GM19328 (cell line): ENCODE results near the gene PRKN.

Experiments
- ATAC-seq: cut with Tn5 transposase; IDR thresholded peaks from one replicate; pipeline ENCODE4 v1.9.1; 2021; ENCODE audit warnings: mild to moderate bottlenecking, moderate library complexity; ENCODE audit not compliant: unreplicated experiment

Gene PRKN

DNA sequence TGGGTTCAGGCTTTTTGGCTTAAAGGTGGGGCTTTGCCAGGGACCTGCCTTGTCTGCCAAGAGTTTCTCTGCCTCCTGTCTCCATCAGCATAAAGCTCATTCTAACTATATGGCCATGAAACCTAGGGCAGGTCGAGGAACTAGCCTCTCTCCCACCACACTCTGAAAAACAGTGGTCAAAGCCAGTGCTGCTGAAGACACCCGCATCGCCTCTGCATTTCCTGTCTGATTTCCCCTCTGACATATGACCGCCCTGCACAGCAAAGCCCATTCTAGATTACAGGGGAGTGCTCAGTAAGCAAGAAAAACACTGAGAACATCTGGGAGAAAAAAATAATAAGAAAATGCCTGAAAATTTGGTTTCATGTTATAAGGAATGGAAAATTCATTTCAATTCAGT is 573.6 kb downstream of the PRKN start:
- no peak for ATAC-seq

DNA sequence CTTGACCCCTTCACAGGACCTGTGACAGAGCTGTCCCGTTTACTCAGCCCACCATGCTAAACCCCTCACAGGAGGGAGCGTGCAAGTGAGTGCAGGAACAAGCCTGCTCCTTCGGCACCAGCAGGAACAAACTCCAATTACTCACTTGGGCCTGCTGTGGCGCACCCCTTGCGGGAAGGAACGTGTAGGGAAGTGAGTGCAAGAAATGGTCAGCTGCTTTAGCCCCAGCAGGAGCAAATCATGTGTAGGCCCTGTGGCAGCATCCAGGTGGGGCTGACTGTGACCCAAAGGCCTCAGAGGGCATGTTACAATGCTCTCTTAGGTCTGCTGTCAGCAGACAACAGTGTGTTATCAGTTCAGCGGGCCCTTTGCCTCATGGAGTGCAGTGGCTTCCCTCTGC is 574.4 kb downstream of the PRKN start:
- no peak for ATAC-seq

DNA sequence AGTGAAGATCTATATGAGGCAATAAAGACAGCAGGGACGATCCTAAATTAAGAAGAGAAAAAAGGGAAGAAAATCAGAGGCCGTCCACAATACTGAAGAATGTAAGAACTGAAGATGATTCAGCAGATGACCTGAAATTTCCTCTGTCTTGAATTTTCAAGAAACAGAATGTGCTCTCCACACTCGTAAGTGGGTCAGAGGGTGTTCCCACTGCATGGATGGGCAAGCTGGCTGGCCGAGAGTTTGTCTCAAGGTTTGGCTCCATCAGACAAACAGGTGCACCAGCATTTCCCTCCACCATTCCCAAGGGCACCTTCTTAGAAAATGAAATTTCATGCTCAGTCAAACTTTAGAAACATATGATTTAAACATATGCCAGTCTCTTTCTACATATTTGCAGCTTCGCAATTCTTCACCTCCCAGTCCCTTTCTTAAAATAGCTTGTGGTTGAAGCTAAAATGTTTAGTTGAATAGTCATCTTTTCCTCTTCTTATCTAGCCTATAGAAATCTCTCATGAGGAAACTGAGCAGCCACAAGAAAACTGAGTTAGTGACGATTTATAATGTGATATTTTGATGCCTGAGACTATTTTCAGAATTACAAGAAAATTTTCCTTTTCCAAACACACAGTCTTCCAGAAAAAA is 576.4 kb downstream of the PRKN start:
- ATAC-seq: no peak

DNA sequence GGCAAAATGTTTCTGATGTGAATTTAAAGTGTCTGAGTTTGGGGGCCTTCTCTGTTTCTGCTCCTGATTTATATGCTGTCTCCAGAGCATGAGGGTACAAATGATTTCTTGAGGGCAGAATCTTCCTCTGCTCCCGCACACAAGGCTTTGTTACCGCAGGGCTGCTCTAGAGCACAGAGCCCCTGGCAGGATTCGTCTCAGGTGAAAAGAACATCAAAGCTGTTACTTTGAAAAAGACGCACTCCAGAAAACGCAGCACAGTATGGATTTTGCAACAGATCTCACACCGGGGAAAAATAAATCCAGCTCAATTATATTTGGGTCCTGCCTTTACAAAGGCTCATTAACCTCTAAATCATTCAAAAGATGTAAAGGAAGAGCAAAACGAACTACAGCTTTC is 577.3 kb downstream of the PRKN start:
- ATAC-seq: no peak

DNA sequence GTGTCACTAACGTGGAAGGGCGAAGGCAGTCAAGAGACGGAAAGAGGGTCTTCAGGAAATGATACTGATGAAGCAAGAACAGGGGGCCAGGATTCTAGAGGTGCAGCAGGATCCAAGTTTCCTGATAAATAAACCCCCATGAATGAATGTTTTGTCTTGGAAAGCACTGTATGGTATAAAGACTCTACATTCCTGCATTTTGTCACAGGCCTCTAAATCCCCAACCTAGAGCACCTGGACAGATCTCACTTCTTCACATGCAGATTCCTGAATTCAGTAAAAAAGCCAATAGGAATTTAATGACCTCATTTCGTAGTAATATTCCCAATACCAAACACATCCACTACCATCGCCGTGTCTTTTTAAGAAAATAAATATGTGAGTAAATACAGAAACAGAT is 577.8 kb downstream of the PRKN start:
- ATAC-seq: no peak

DNA sequence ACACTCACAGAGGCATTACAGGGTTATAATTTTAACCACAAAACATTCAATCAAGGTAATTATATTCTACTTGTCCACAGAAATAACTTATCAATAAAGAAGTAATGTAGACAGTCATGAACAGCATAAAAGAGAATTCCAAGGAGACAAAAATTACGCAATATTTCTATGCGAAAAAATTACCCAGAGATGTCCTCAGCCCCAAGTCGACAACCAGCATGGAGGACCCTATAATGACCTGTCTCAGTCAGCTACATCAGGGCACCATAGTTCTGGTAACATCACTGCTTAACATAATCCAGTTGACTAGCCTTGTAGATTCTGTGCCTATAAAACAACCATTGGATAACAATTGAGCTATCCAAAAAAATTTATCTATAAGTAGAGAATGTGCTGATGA is 579.8 kb downstream of the PRKN start:
- no peak for ATAC-seq

DNA sequence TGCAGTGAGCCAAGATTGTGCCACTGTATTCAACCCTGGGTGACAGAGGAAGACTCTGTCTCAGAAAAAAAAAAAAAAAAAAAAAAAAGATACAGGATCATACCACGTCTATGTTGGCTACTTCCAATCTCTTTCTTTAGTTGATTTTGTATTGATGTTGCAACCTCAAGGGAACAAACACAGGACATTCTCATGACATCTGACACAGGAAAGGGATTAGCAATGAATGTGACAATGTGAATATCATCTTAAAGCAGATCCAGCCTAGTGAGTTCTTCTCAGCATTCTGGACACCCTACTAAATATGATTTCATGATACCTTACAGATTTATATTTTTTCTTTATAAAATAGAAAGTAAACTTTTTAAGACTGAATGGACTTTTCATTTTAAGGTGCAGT is 580.3 kb downstream of the PRKN start:
- ATAC-seq: no peak

DNA sequence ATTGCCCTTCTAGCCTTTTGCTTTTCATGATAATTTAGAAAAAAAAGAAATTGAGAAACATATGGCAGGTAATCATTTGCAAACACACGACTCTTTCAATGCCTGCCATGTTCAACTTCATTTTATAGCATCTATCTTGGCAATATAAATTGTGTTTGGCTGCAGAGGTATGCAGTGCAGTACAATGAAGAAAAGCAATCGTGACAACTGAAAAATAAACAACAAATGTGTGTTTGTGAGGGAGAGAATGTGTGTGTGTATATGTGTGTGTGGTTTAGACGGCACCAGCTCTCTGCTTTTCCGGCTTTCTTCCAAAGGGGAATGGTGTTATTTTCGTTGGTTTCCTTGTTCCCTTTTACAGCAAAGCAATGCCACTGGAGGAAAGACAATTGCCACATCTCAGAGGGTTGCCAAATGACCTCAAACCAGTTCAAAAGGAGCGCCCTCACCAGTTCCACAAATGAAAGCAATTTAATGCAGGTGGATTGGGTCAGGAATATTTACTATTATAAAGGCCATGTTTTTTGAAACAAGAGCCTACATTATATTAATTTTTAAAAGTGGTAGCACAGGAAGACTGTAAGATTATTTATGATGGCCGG is 587.2 kb downstream of the PRKN start:
- no peak for ATAC-seq

DNA sequence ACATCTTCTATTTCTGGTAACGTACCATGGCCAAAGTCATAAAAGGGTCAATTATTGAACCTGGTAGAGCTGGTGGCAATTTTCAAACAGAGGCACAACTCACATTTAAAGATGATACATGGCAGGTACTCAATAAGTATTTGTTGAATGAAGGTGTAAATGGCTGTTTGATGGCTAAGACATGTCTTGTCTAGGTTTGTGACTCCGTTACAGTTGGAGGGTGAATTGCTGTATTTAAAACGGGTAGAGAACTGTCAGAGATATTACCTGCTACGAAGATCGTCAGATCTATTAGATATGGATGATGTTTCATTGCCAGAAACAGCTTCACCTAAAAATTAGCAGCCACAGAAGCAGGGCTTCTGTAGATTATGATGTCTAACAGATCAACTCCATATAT is 601.9 kb downstream of the PRKN start:
- no peak for ATAC-seq

DNA sequence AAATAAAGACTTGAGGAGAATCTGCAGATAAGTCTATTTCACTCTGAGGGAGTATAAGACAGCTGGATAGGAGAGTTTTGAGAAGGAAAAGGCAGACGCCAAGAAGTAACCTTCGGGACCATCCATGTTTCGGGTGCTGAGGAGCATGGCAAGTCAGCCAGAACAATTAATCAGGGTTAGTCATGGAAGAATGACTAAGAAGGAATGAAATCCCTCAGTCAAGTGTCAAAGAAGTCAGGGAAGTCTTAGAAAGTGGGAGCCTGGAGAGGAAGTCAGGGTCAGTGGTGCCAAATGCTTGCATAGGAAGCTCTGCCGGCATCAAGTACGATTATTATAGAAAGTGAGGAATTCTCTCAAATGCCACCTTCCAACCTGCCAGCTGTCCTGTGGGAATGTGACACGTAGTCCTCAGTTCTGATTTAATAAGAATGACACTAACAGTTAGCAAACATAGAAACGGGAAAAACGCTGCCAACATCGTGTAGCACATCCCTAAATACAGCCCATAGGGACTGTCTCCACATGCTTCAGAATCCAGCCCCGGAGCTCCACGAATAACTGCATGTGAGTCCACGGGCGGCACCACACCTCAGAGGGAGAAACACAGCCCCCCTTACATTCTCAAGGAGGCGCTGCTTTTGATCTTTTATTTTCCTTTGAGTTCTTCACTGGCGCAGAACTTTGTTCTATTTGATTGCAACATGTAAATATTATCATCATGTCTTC is 602.7 kb downstream of the PRKN start:
- ATAC-seq: no peak

DNA sequence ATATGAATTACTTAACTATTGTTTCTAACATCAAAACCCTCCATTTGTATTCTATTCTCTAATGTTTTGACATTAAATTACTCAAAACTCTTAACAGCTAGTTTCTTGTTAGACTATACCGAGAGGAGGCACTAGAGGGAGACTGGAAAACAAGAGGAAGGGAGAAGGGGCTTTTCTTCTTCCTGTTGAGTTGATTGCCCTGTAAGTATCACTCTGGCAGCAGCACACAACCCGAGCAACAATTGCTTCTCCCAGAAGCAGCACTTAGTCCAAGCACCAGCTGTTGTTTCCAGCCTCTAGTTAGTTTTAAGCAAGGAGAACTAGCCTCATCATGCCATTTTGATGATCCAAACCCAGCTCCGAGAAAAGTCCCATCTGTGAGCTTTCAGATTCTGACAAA is 603.8 kb downstream of the PRKN start:
- ATAC-seq: no peak

DNA sequence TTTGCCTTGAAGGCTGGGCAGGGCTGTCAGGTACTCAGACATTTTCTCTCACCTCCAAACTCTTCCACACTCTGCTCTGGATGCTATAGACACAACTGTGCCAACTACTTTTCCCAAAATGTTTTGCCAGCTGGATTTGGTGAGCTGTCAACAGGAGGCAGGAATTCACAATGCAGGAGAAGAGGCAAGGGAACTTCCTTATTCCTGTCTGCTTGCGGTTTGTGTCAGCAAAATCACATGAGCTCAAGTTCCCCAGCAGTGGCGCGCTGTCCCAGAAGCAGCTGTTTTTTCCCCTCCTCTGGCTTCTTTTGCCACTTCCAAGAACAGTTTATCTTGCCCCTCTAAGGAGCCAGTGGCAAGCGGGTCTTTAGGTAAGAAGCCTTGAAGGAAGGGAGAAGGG is 608.2 kb downstream of the PRKN start:
- no peak for ATAC-seq

DNA sequence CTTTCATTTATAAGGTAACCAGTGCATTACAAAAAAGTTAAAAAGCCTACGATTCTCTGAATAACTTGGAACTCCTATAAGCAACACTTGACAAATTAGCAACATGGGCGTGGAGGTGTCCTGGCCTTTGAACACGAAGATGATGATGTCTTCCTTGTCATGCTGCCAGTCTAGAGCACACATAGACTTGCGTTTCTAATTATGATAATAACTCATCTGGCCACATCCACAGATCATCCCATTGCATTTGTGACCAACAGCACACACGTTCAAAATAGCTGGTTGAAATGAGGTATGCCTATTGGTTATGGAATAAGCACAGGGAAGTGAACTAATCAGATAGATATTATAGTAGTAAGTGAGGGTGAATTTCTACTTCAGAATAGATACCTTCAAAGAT is 608.9 kb downstream of the PRKN start:
- ATAC-seq: no peak

DNA sequence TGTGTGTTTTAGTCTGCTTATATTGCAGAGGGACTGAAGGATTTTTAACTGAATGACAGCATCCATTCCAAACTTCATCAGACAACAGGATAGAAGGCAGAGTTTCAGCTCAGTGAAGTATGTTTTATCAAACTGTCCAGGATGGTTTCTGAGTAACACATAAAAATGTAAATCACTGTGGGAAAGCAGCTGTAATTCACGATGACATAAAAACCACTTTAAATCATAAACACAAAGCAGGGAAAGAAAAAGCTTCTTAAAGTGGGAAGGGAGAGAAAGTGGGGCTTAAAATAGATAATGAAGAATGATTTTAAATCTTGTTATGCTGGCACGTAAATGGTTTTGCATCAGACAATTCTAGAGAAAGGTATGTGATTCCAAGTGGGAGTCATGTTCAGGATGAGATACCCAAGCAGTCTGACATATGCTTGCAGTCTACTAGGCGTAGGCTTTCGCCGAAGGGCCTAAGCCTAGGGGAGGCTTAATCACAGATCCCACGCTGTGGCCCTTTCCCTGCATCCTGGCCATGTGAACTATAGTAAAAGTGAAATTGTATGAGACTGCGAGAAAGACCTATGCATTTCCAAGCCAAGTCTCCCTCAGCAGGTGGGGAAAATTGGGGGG is 610.6 kb downstream of the PRKN start:
- ATAC-seq: no peak

DNA sequence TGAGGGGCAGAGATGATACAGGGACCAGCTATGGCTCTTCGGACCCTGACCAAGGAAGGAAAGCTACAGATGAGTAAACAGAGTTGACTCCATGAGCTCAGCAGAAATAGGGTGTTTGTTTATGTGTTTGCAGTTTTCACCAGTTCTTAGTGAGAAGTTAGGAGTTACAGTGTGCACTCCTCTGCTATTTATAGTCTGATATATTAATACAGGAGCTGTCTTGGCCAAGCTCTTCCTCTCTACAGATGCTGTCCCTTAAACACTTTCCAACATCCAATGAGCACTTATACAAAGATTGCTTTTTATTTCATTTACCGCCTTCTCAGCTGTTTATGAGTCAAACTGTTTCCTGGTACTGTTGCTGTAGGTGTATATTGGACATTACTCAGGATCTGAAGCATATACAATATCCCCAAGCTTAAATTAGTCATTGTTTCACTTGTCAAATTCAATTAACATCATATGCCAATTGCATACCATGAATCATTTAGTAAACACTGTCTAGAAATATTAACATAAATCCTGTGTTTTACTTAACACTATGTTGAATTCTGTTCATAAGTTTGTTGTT is 618.0 kb downstream of the PRKN start:
- no peak for ATAC-seq

DNA sequence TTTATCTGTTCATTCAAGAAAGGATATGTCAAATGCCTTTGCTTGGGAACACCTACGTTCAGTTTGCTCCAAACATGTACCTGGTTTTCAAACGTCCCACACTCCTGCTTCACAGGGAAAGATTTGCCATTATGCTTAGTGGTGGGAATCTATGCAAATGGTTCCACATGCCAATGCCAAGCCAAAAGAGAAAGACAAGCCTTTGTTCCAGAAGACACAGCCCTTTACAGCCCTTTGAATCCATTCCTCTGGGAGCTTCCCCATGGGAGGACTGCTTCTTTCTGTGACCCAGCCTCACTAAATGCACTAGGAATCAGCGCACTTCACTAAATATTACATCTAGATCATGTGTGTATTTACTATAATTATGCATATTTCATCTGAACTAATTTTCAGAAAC is 619.5 kb downstream of the PRKN start:
- no peak for ATAC-seq

DNA sequence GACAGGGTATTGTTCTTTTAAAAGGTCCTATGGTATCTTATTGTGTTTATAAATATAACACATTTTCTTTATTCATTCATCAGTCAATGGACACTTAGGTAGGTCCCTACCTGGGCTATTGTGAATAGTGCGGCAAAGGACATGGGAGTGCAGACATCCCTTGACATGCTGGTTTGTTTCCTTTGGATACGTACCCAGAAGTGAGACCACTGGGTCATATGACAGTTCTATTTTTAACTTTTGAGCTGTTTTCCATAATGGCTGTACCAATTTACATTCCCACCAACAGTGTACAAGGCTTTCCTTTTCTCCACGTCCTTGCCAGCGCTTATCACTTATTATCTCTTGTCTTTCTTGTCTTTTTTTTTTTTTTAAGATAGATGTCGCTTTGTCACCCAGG is 627.5 kb downstream of the PRKN start:
- ATAC-seq: no peak

DNA sequence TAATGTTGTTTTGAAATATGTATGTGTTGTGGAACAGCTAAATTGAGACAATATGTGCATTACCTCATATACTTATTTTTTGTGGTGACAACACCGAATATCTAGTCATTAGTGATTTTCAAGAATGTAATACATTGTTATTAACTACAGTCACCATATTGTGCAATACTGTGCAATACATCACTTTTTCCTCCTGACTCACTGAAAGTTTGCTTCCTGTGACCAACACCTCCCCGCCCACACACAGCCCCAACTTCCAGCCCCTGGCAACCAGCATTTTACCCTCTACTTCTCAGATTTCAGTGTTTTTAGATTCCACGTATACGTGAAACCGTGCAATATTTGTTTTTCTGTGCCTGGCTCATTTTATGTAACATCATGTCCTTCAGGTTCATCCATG is 627.9 kb downstream of the PRKN start:
- ATAC-seq: no peak

DNA sequence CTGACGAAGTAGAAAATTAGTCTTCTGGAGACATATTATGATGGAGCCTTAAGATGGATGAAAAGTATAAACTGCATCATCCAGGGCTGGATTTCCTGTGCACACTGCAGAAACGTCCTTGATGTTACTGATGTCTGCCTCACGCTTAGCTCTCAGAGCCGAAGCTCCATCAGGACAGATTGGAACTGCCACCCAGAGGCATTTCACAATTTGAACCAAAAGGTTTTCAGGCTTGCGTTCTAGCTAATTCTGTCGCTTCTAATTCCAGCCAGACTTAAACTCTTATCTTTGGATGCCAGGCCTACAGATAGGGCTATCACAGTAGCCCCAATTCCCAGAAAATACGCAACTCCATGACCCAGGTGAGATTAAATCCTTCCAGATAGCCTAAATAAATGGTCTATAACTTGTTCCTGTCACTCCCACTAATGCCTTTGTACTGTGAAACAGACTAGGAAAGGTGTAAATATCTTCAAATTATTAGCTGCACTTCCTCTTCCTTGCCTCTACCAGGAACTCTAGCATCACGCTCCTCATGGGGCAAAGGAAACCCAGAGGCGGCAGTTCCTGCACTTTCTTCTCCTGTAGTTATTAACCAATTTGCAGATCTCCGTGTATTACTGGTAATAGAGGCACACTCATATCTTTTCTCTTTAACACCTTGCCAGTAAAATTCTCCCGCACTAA is 634.6 kb downstream of the PRKN start:
- no peak for ATAC-seq

DNA sequence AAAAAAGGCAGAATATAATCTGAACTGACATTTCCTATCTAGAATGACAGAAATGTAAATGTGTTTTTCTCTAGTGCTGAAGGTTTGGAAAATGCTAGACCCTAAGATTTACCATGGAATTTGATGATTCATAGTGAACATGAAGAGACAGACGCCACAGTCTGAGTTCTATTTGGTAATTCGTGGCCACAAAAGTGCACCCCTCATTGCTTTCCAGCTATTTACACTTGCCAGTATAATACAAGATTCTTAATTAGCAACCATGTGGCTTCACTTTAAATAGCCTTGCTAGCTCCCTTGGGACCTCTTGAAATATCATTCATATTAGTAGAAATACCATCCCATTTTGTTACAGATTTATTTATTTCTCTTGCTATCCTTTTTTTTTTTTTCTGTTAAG is 636.8 kb downstream of the PRKN start:
- no peak for ATAC-seq

DNA sequence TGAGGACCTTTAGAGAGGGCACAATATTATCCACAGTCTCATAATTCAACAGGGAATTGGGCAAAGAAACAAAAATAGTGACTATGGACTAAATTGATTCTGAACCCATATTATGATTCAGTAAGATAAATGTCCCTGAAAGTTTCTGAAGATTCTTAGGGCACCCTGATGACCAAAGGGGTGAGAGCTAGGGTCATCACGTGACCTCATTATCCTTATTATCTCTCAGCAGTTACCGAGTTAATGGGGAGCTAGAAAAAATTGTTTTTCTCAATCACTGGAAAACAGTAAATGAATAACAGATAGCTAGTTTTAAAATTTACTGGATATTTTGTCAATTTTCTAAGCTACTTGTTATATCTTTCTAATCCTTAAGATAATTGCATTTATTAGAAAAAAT is 639.5 kb downstream of the PRKN start:
- no peak for ATAC-seq
